ENCODE measurements around the gene CELF1. TPM values are rescaled to one million over a fixed set of nuclear protein-coding genes. Genes with fewer than 3 reads are reported as not detected.

Gene CELF1
- polyA plus RNA-seq, 1 of the 3 experiments (the other 2 are of a cell fraction), result 47.5 TPM

GRCh38 chr11:47499161-47499560 is 53.8 kb downstream of the CELF1 start (continued):
- TF ChIP-seq, protein P1, sequence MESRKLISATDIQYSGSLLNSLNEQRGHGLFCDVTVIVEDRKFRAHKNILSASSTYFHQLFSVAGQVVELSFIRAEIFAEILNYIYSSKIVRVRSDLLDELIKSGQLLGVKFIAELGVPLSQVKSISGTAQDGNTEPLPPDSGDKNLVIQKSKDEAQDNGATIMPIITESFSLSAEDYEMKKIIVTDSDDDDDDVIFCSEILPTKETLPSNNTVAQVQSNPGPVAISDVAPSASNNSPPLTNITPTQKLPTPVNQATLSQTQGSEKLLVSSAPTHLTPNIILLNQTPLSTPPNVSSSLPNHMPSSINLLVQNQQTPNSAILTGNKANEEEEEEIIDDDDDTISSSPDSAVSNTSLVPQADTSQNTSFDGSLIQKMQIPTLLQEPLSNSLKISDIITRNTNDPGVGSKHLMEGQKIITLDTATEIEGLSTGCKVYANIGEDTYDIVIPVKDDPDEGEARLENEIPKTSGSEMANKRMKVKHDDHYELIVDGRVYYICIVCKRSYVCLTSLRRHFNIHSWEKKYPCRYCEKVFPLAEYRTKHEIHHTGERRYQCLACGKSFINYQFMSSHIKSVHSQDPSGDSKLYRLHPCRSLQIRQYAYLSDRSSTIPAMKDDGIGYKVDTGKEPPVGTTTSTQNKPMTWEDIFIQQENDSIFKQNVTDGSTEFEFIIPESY (IDR thresholded peaks at IDR 0.05; ENCODE audit: borderline replicate concordance, low read depth), result no peak
- no peak for TF ChIP-seq EZH2phosphoT487 (IDR thresholded peaks at IDR 0.05; ENCODE audit: borderline replicate concordance, low read depth)
- TF ChIP-seq NRF1 (IDR thresholded peaks at IDR 0.05; ENCODE audit: low read depth, low read length), result no peak
- TF ChIP-seq EP300 (IDR thresholded peaks at IDR 0.05; ENCODE audit: borderline replicate concordance in 1 of 2, low read depth in 1 of 2, low read length in 1 of 2), result no peak
- TF ChIP-seq POLR2AphosphoS5 (IDR thresholded peaks at IDR 0.05; ENCODE audit: low read depth, low read length), result no peak
- no peak for TF ChIP-seq GATA2 (CRISPR knock-in tag; IDR thresholded peaks at IDR 0.05)

GRCh38 chr11:47498584-47499152 is 54.3 kb downstream of the CELF1 start:
- ChIA-PET POLR2A (interaction anchor here (0.7 to 1.3 kb wide), 4 partner anchors 10 to 67 kb away, joined by 3 read pairs; partner anchors contain the start of gene PTPMT1), CTCF (interaction anchor here (0.9 to 1.1 kb wide), 3 partner anchors 8 to 20 kb away, joined by 3 read pairs; no protein-coding TSS in a partner anchor)
- Histone ChIP-seq H3K4me3 (ENCODE audit: low read depth in 2 of 2, low read length in 1 of 2) (no peak overlapping the region), H3K4me1 (ENCODE audit: control insufficient read depth in 1 of 2, insufficient read depth in 2 of 2, low read depth in 1 of 2, low read length in 1 of 2) (peaks cover 26 to 40% of the 10 kb centered on the region in 2 experiments; a peak in 3 of 4 replicates), H3F3A (replicated peaks; ENCODE audit: insufficient read depth) (no peaks in the 10 kb centered on the region), H3K27ac (ENCODE audit: low read depth in 2 of 2, low read length in 1 of 2) (peak overlapping the region in 1 of 2 experiments; percentile 84; a peak in 2 of 4 replicates), H3K79me2 (ENCODE audit: insufficient read depth) (peaks cover 100% of the 10 kb centered on the region), H3K9ac (no peak overlapping the region), H2AFZ (ENCODE audit: low read depth) (no peak overlapping the region), H4K20me1 (ENCODE audit: insufficient read depth) (peaks cover 88% of the 10 kb centered on the region), H3K4me2 (no peak overlapping the region), H3K36me3 (replicated peaks in 1 of 2; ENCODE audit: control insufficient read depth in 1 of 2, insufficient read depth in 2 of 2, low read length in 1 of 2) (peaks cover 30 to 49% of the 10 kb centered on the region in 2 experiments), H3K27me3 (ENCODE audit: insufficient read depth) (no peaks in the 10 kb centered on the region), H3K9me2 (no peaks in the 10 kb centered on the region), H3K9me3 (no peaks in the 10 kb centered on the region)
- WGBS (ENCODE audit: low lambda C conversion rate), result 75% methylated on average over 4 of the region's 4 CpGs
- DNase-seq, result no peak
- no peak for TF ChIP-seq ELF1 (IDR thresholded peaks at IDR 0.05)
- TF ChIP-seq CHD2 (IDR thresholded peaks at IDR 0.05; ENCODE audit: low read length, partially characterized antibody), result no peak
- no peak for TF ChIP-seq GABPA (IDR thresholded peaks at IDR 0.05; ENCODE audit: low read depth)
- TF ChIP-seq, protein P2, sequence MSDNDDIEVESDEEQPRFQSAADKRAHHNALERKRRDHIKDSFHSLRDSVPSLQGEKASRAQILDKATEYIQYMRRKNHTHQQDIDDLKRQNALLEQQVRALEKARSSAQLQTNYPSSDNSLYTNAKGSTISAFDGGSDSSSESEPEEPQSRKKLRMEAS (IDR thresholded peaks at IDR 0.05; ENCODE audit: low read depth), result no peak

- POLR2A ChIA-PET, result interaction anchor here (0.6 to 1.3 kb wide), 4 partner anchors 8 to 67 kb away, joined by 3 read pairs; partner anchors contain the start of gene PTPMT1
- H3K9ac ChIP-seq, result no peak overlapping the region
- no peaks in the 10 kb centered on the region for H3K27me3 ChIP-seq (ENCODE audit: insufficient read depth)
- no peak overlapping the region for H3K27ac ChIP-seq (ENCODE audit: low read depth in 2 of 2, low read length in 1 of 2)
- no peaks in the 10 kb centered on the region for H3K9me3 ChIP-seq
- CTCF ChIA-PET, result interaction anchor here (0.9 to 1.1 kb wide), 3 partner anchors 9 to 20 kb away, joined by 3 read pairs; no protein-coding TSS in a partner anchor
- no peaks in the 10 kb centered on the region for H3K9me2 ChIP-seq
- H3K36me3 ChIP-seq (replicated peaks in 1 of 2; ENCODE audit: control insufficient read depth in 1 of 2, insufficient read depth in 2 of 2, low read length in 1 of 2), result peaks cover 33 to 50% of the 10 kb centered on the region in 2 experiments
- peaks cover 98% of the 10 kb centered on the region for H3K79me2 ChIP-seq (ENCODE audit: insufficient read depth)
- no peak for DNase-seq
- TF ChIP-seq YY1 (IDR thresholded peaks at IDR 0.05; ENCODE audit: low read depth) (no peak), RCOR1 (IDR thresholded peaks at IDR 0.05; ENCODE audit: low read length) (no peak)
- TF ChIP-seq, protein P3, sequence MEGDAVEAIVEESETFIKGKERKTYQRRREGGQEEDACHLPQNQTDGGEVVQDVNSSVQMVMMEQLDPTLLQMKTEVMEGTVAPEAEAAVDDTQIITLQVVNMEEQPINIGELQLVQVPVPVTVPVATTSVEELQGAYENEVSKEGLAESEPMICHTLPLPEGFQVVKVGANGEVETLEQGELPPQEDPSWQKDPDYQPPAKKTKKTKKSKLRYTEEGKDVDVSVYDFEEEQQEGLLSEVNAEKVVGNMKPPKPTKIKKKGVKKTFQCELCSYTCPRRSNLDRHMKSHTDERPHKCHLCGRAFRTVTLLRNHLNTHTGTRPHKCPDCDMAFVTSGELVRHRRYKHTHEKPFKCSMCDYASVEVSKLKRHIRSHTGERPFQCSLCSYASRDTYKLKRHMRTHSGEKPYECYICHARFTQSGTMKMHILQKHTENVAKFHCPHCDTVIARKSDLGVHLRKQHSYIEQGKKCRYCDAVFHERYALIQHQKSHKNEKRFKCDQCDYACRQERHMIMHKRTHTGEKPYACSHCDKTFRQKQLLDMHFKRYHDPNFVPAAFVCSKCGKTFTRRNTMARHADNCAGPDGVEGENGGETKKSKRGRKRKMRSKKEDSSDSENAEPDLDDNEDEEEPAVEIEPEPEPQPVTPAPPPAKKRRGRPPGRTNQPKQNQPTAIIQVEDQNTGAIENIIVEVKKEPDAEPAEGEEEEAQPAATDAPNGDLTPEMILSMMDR (IDR thresholded peaks at IDR 0.05), result no peak
- no peak overlapping the region for H2AFZ ChIP-seq (ENCODE audit: low read depth)
- no peaks in the 10 kb centered on the region for H3F3A ChIP-seq (replicated peaks; ENCODE audit: insufficient read depth)
- no peak overlapping the region for H3K4me3 ChIP-seq (ENCODE audit: low read depth in 2 of 2, low read length in 1 of 2)
- peaks cover 86% of the 10 kb centered on the region for H4K20me1 ChIP-seq (ENCODE audit: insufficient read depth)
- 100% methylated on average over 3 of the region's 3 CpGs for WGBS (ENCODE audit: low lambda C conversion rate)
- no peak overlapping the region for H3K4me2 ChIP-seq
- peaks cover 26 to 40% of the 10 kb centered on the region in 2 experiments; a peak in 3 of 4 replicates for H3K4me1 ChIP-seq (ENCODE audit: control insufficient read depth in 1 of 2, insufficient read depth in 2 of 2, low read depth in 1 of 2, low read length in 1 of 2)
These were observed 54.8 kb downstream of the CELF1 start for GRCh38 chr11:47498149-47498548.
